MM.1S (cell line): ENCODE data around the gene MKNK2.

Source experiments
- CTCF ChIP-seq: fragments of 300-600 bp; sonication (generic); IDR thresholded peaks from 2 replicates; pipeline ENCODE4 v1.5.1; 2016; ENCODE audit warnings: antibody characterized with exemption, low read length, mixed read lengths
- EZH2 ChIP-seq: fragments of 300-600 bp; sonication (generic); optimal IDR thresholded peaks from 2 replicates; pipeline ENCODE3; 2017; ENCODE audit warnings: low read depth, mild to moderate bottlenecking, antibody characterized with exemption, low read length, mixed read lengths
- EZH2phosphoT487 ChIP-seq: fragments of 300-600 bp; sonication (generic); IDR thresholded peaks from 2 replicates; pipeline ENCODE4 v1.6.1; 2018; ENCODE audit warnings: antibody characterized with exemption, low read length

- TF ChIP-seq CTCF (no peak), EZH2 (no peak), EZH2phosphoT487 (no peak)
These were observed 34.1 kb upstream of the MKNK2 start for GRCh38 chr19:2084993-2085720.
